Stimulated activated CD8-positive, alpha-beta memory T cell treated with anti-CD3 and anti-CD28 coated beads, Interleukin-4, amount 100 ng/mL, for 48 hours (primary cell): Measurements from ENCODE around the gene EPN1.
"Not testable (repeated sequence)": the region's sequence is repeated elsewhere in the genome, so short reads cannot be mapped to it uniquely, and the experiment has no call there.

Source experiments
- DNase-seq: peaks from one replicate; pipeline ENCODE4 v3.0.0-alpha.2; 2020

The EPN1 gene

DNA sequence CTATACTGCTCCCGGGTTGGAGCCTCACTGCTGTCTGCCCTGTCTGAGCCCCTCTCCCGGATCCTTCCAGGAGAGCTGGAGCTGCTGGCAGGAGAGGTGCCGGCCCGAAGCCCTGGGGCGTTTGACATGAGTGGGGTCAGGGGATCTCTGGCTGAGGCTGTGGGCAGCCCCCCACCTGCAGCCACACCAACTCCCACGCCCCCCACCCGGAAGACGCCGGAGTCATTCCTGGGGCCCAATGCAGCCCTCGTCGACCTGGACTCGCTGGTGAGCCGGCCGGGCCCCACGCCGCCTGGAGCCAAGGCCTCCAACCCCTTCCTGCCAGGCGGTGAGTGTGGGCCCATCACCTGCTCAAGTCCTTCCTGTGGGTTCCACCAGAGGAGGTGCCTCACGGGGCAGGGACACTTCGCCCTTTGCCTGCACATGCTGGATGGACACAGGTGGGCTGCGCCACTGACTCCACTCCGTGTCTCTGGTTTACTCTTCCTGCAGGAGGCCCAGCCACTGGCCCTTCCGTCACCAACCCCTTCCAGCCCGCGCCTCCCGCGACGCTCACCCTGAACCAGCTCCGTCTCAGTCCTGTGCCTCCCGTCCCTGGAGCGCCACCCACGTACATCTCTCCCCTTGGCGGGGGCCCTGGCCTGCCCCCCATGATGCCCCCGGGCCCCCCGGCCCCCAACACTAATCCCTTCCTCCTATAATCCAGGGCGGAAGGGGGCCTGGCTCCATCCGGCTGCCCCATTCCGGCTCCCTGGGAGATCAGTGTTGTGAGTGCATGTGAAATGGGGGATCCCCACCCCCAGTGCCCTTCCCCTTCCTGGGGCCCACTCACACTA lies 19.8 kb downstream of the EPN1 start:
- no peak for DNase-seq

- DNase-seq = no peak
Measured at GRCh38 chr19:55695511-55696290, 20.7 kb downstream of the EPN1 start.

DNA sequence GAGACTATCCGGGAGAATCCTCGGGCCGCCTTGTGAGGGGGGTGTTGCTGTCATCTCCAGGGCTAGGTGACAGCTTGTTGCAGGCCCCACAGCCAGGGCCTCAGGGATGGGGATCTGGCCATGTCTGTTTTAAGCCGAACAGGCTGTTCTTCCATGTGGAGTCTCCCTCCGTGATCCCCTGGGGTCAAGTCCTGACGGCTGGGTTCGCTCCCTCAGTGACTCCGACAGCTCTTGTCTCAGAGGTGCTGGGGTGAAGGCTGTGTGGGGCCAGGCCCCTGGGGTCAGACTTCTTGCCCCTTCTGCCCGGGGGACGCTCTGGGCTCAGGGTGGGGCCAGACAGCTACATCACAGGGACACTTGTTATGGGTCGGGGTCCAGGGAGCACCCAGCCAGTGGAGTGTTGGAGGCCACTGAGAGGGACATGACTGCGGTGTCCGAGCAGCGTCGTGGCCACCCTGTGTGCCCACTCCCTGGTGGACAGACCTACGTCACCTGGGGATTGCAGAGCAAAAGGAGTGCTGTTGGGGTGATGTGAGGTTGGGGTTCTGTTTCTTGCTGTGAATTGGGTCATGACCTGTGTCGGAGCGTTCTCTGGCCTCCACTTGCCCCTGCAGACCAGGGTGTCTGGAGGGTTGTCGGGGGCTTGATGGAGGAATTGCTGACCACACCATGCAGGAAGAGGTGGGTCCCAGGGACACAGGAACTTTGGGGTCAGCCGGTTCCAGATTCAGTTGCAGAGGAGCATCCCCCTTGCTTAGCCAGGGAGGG lies 21.5 kb downstream of the EPN1 start:
- no peak for DNase-seq

DNA sequence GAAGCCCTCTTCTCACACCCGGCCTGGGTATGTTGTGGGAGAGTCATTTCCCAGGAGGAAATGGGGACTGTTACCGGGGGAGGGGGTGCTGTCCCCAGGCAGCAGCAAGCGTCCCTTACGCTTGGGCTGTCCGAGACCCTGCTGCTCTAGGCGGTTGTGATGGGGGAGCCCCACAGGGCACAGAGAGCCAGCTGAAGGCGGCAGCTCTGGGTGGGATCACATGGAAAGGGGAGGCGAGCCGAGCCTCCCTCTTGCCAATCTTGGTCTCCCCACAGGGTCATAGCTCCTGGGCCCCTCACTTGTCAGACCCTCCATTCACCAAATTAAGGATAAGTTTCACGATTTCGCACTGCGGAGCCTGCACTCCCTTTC lies 22.0 kb downstream of the EPN1 start:
- DNase-seq = no peak

DNA sequence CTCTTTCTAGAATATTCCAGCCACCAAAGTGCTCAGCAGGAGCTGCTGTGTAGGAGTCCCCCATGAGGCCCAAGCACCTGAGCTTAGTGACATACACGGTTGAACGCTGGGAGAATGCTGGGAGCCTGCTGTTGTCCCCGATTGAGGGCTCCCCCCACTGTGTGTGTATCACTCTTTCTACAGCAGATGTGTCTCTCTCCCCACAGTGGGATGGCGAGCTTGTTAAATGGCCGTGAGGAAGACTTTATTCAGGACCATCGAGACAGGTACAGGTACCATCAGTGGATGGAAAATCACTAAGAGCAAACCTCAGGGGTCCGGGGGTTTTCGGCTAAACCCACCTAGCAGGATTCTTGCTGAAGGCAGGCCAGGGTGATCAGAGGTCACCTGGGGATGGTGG lies 22.7 kb downstream of the EPN1 start:
- DNase-seq = no peak

GRCh38 chr19:55698256-55698655 lies 23.2 kb downstream of the EPN1 start:
- DNase-seq = no peak

- no peak for DNase-seq
Measured at GRCh38 chr19:55699221-55699620, 24.2 kb downstream of the EPN1 start.

DNA sequence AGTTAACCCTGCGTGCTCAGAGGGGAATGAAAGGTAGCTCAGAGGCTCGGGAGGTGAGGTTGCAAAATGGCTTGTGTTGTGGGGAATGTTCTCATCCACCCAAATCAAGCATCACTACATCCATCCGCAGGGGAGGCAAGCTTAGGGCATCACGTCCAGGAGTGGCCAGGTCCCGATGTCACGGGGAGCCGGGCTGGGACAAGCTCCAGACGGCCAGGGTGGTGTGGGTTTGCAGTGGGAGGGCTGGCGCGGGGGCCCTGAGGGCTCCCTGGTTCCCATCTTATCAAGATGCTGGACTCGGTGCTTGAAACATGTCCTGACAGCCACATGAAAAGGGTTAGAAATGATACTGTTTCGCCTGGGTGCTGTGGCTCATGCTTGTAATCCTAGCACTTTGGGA lies 25.8 kb downstream of the EPN1 start:
- no peak for DNase-seq

DNA sequence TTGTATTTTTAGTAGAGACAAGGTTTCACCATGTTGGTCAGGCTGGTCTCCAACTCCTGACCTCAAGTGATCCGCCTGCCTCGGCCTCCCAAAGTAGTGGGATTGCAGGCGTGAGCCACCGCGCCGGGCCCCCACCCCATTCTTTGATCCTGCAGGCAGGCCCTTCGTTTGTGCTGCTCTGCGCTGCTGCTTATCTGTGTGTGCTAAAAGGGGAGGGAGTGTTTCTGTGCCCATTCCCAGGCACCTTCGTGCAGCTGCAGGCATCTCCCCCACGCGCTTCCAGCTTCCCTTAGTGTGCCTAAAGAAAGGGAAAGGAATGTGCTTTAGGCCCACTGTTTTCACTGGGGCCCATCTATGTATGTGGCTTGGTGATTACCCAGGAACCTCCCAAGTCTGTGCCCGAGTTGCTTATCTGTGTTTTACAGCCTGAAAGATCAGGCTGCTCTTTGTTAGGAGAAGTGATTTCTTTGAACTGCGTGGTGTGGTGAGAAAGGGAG lies 27.2 kb downstream of the EPN1 start:
- DNase-seq = no peak

DNA sequence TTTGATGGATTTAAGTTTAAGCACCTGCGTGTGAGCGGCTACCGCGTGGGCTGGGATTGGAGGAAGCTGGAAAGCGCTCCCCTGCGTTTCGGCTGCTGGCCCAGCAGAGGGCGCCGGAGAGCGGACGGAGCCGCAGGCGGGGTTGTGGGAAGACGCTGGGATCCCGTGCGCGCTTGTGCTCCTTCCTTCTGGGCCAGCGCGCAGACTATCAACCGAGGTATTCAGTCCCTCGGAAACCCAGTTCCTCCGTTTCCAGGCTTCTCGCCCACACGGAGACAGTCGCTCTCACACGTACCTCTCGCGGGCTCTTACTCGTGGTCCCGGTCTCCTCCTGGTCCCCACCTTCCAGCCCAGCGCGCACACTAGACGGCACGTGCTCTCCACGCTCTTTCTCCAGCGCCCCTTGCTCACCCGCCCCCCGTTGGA lies 28.8 kb downstream of the EPN1 start:
- peak; percentile 79 for DNase-seq

DNA sequence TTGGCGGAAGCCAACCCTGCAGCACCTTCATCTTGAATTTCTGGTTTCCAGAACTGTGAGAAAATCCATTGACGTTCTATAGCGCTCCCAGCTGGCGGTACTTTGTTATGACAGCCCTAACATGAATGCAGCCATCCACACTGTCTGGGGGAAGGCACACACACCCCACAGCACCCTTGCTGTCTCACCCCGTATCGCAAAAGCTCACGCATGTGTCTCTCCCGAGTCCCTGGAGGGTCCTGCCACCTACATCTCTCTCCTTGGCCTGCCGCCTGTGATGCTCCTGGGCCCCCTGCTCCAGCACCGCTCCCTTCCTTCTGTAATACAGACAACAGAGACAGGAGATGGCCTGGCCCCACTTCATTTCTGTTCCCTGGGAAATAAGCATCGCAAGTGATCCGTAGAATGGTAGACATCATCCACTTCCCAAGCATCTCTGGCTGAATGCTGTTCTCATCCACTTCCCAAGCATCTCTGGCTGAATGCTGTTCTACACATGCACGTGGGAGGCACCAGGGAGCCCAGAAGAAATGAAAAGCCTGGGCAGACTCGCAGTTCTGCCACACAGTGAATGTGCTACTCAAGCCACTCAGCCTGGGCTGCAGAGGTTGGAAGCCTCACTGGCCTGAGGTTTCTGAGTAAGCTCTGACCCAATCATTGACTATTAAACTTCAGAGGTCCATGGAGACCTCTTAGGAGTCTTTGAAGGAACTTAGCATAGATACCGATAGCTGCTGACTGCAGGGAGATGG lies 29.6 kb downstream of the EPN1 start:
- no peak for DNase-seq

DNA sequence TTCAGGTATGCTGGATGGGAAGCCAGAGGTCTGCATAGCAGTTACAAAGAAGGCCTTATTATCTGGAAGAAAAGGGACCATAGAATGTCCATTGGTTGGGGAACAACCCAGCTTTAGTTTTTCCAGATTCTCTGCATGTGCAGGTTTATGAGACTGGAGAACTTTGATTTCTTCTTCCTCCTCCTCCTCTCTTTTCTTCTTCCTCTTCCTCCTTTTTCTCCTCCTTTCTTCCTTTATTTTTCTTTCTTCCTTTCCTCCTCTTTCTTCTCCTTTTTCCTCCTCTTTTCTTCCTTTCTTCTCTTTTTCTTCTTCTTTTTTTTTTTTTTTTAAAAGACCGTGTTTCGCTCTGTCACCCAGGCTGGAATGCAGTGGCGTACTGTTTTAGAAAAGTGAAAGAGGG lies 30.9 kb downstream of the EPN1 start:
- no peak for DNase-seq

- no peak for DNase-seq
Measured at GRCh38 chr19:55711719-55712118, 36.7 kb downstream of the EPN1 start.

- no peak for DNase-seq
Measured at GRCh38 chr19:55712804-55713631, 38.0 kb downstream of the EPN1 start.

- no peak for DNase-seq
Measured at GRCh38 chr19:55716531-55716930, 41.5 kb downstream of the EPN1 start.

DNA sequence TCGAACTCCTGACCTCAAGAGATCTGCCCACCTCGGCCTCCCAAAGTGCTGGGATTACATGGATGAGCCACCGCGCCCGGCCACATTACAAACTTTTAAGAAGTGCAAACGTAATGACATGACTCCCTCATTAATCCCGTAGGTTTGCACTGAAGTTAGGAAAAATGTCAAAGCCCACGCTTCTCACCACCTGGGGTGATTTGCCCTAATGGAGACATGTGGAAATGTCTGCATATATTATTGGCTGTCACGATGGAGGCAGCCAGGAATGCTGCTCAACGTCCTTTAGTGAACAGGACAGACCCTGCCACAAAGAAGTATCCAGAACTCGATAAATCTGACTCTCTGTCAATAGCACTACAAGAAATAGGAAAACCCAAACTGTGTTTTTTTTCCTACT lies 42.2 kb downstream of the EPN1 start:
- no peak for DNase-seq

GRCh38 chr19:55717879-55718711 lies 43.1 kb downstream of the EPN1 start:
- not testable (repeated sequence) for DNase-seq

DNA sequence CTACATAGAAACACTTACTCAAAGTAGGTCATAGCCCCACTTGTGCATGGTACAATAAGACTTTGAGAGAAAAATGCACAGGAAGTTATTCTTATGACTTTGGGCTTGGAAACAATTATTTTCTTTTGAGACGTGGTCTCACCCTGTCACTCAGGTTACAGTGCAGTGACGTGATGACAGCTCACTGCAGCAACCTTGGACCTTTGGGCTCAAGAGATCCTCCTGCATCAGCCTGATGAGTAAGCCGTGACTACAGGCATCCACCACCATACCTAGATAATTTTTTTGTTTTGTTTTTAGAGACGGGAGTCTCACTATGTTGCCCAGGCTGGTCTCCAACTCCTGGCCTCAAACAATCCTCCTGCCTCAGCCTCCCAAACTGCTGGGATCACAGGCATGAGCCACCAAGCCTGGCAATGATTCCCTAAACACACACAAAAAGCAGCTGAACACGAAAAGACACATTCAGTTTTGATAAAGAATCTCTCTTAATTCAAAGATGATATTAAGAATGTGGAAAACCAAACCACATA lies 45.3 kb downstream of the EPN1 start:
- no peak for DNase-seq

GRCh38 chr19:55720801-55721200 lies 45.8 kb downstream of the EPN1 start:
- no peak for DNase-seq

DNA sequence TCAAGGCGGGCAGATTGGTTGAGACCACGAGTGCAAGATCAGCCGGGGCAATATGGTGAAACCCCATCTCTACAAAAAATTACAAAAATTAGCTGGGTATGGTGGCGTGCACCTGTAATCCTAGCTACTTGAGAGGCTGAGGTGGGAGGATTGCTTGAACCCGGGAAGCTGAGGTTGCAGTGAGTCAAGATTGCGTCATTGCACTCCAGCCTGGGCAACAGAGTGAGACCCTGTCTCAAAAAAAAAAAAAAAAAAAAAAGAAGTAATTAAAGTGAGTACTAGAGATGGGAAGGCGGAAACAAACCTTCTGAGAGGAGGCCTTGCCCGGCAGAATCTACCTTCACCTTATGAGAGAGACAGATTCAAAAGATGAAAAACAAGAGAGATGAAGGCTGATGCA lies 48.5 kb downstream of the EPN1 start:
- DNase-seq = no peak
